Keratinocyte (primary cell): Measurements from ENCODE around the gene RASIP1. TPM values are rescaled to one million over a fixed set of nuclear protein-coding genes. Genes with fewer than 3 reads are reported as not detected.
A peak's percentile ranks its signal among the peaks of the same experiment; 100 is the strongest.

Source experiments
- DNase-seq: peaks from one replicate; pipeline ENCODE4 v3.0.0-alpha.2; 2011; ENCODE audit warnings: low read depth, missing footprints, low spot score
- FAIRE-seq: peaks from 2 replicates; lab custom pipeline; 2011; peaks lifted over from hg19 to GRCh38; lab: Jason Lieb, UNC
- H2AFZ ChIP-seq: 2 replicates; pipeline ENCODE4 v1.6.0; 2012; ENCODE audit warnings: low read length, control low read depth, inconsistent platforms; ENCODE audit not compliant: control insufficient read depth
- H3K27ac ChIP-seq: 2 replicates; pipeline ENCODE4 v1.5.1; 2011; ENCODE audit warnings: low read length; ENCODE audit not compliant: control insufficient read depth, insufficient read depth
- H3K27me3 ChIP-seq: 3 replicates; pipeline ENCODE4 v1.6.0; 2011; ENCODE audit warnings: low read length; ENCODE audit not compliant: control insufficient read depth, insufficient read depth; ENCODE audit errors: extremely low read depth
- H3K36me3 ChIP-seq, 2 experiments: 2 replicates in 1 of 2; 3 replicates in 1 of 2; pipeline ENCODE4 v1.5.1; 2011; ENCODE audit warnings: low read length in 2 of 2, mild to moderate bottlenecking in 1 of 2; ENCODE audit not compliant: control insufficient read depth in 2 of 2, insufficient read depth in 2 of 2; ENCODE audit errors: extremely low read depth in 1 of 2
- H3K4me1 ChIP-seq: 3 replicates; pipeline ENCODE4 v1.5.1; 2011; ENCODE audit warnings: low read length; ENCODE audit not compliant: control insufficient read depth, insufficient read depth; ENCODE audit errors: extremely low read depth
- H3K4me2 ChIP-seq: 3 replicates; pipeline ENCODE4 v1.6.0; 2011; ENCODE audit warnings: low read depth, low read length; ENCODE audit not compliant: control insufficient read depth, insufficient read depth; ENCODE audit errors: extremely low read depth
- H3K4me3 ChIP-seq, 3 experiments: fragments of 200-600 bp in 1 of 3; sonication (generic) in 1 of 3; 2 replicates in 2 of 3; 3 replicates in 1 of 3; pipeline ENCODE4 v1.5.1; 2011 to 2016; ENCODE audit warnings: low read length in 3 of 3, mild to moderate bottlenecking in 3 of 3, control low read depth in 2 of 3, inconsistent platforms in 1 of 3, low read depth in 1 of 3, mixed read lengths in 1 of 3, mixed run types in 1 of 3, moderate library complexity in 1 of 3; ENCODE audit not compliant: control insufficient read depth in 2 of 3, insufficient read depth in 2 of 3; ENCODE audit errors: extremely low read depth in 1 of 3
- H3K79me2 ChIP-seq: 2 replicates; pipeline ENCODE4 v1.6.0; 2012; ENCODE audit warnings: low read length; ENCODE audit not compliant: control insufficient read depth, insufficient read depth
- H3K9ac ChIP-seq: 3 replicates; pipeline ENCODE4 v1.6.0; 2011; ENCODE audit warnings: low read length; ENCODE audit not compliant: control insufficient read depth, insufficient read depth; ENCODE audit errors: extremely low read depth
- H3K9me1 ChIP-seq: 3 replicates; pipeline ENCODE4 v1.6.0; 2011; ENCODE audit warnings: low read length; ENCODE audit not compliant: control insufficient read depth, insufficient read depth; ENCODE audit errors: extremely low read depth
- H3K9me3 ChIP-seq: 2 replicates; pipeline ENCODE4 v1.5.1; 2012; ENCODE audit warnings: low read depth, low read length; ENCODE audit not compliant: control insufficient read depth
- H4K20me1 ChIP-seq: 3 replicates; pipeline ENCODE4 v1.6.0; 2011; ENCODE audit warnings: low read length; ENCODE audit not compliant: control insufficient read depth, insufficient read depth; ENCODE audit errors: extremely low read depth
- CTCF ChIP-seq, 3 experiments: IDR thresholded peaks in 1 of 3; conservative IDR thresholded peaks in 1 of 3; optimal IDR thresholded peaks in 1 of 3; 2 replicates in 2 of 3; 3 replicates in 1 of 3; pipeline versions ENCODE3 to v1.5.1; 2011; ENCODE audit warnings: low read length in 3 of 3, mild to moderate bottlenecking in 3 of 3, moderate library complexity in 2 of 3, control low read depth in 1 of 3, inconsistent platforms in 1 of 3; ENCODE audit not compliant: insufficient read depth in 2 of 3; ENCODE audit errors: extremely low read depth in 1 of 3
- EZH2 ChIP-seq: IDR thresholded peaks from one replicate; pipeline ENCODE4 v1.6.1; 2012; ENCODE audit warnings: inconsistent platforms, mild to moderate bottlenecking, low read length, moderate library complexity
- dilution Hi-C: fragments of 300-500 bp; cut with MboI; formaldehyde crosslinking; loops from one replicate; pipeline ENCODE4 v1.7.0; 2020; ENCODE audit warnings: low sequenced_read_pairs; ENCODE audit not compliant: extremely low pct_ligation_motif_present
- polyA plus RNA-seq, 5 experiments: library from polyadenylated mRNA; depleted of rRNA in 3 of 5; stranded (reverse) in 3 of 5; stranded (forward) in 1 of 5; unstranded in 1 of 5; fragments of >200 nt; gene quantifications; 1 replicate in 1 of 5; 2 replicates in 3 of 5; 3 replicates in 1 of 5; pipeline versions ENCODE4 v1.2.1 to v1.2.3, GENCODE V29; 2011 to 2012; ENCODE audit warnings: missing spikeins in 2 of 5, low read depth in 1 of 5, low replicate concordance in 1 of 5

RASIP1 gene
- polyA plus RNA-seq, 1 donor (not counting 4 experiments of a cell fraction or from before 2014, with no cell fraction given) = 2.3 TPM

GRCh38 chr19:48745208-48745995, 5.0 kb upstream of the RASIP1 start:
- H3K79me2 ChIP-seq = peaks cover 10% of the 10 kb centered on the region
- H3K36me3 ChIP-seq = peaks cover 13 to 14% of the 10 kb centered on the region in 2 experiments
- H3K9me1 ChIP-seq = no peaks in the 10 kb centered on the region
- H3K4me1 ChIP-seq = peaks cover 10% of the 10 kb centered on the region
- FAIRE-seq (peak; percentile 20), DNase-seq (no peak)
- no peak overlapping the region for H3K9ac ChIP-seq
- no peak overlapping the region for H3K27ac ChIP-seq
- TF ChIP-seq EZH2 (no peak), CTCF (optimal IDR thresholded peaks at IDR 0.05 in 1 of 3, IDR thresholded peaks at IDR 0.05 in 1 of 3, conservative IDR thresholded peaks at IDR 0.05 in 1 of 3; ENCODE audit: extremely low read depth in 1 of 3, insufficient read depth in 2 of 3, low read length in 3 of 3) (no peak)
- H3K27me3 ChIP-seq = no peaks in the 10 kb centered on the region
- dilution Hi-C loops = no loop called here
- no peaks in the 10 kb centered on the region for H4K20me1 ChIP-seq
- H2AFZ ChIP-seq = no peak overlapping the region
- no peak overlapping the region for H3K4me2 ChIP-seq
- H3K9me3 ChIP-seq = no peaks in the 10 kb centered on the region
- H3K4me3 ChIP-seq = no peak overlapping the region

- H3K27ac ChIP-seq = no peak overlapping the region
- peaks cover 0 to 3% of the 10 kb centered on the region in 2 experiments for H3K36me3 ChIP-seq
- dilution Hi-C loops = no loop called here
- no peaks in the 10 kb centered on the region for H3K9me3 ChIP-seq
- no peak for TF ChIP-seq EZH2
- no peak for TF ChIP-seq CTCF (optimal IDR thresholded peaks at IDR 0.05 in 1 of 3, IDR thresholded peaks at IDR 0.05 in 1 of 3, conservative IDR thresholded peaks at IDR 0.05 in 1 of 3; ENCODE audit: extremely low read depth in 1 of 3, insufficient read depth in 2 of 3, low read length in 3 of 3)
- H3K4me1 ChIP-seq = peaks cover 16% of the 10 kb centered on the region
- H2AFZ ChIP-seq = no peak overlapping the region
- no peaks in the 10 kb centered on the region for H3K9me1 ChIP-seq
- H3K27me3 ChIP-seq = no peaks in the 10 kb centered on the region
- no peak overlapping the region for H3K4me2 ChIP-seq
- no peaks in the 10 kb centered on the region for H3K79me2 ChIP-seq
- FAIRE-seq (no peak), DNase-seq (no peak)
- H4K20me1 ChIP-seq = no peaks in the 10 kb centered on the region
- H3K9ac ChIP-seq = no peak overlapping the region
- H3K4me3 ChIP-seq = no peak overlapping the region
Observed at GRCh38 chr19:48742096-48742495, 1.7 kb upstream of the RASIP1 start.
